SHP77 (cell line): ENCODE results near the gene SMYD3.

Source experiments
- DNase-seq, 2 experiments: peaks; one replicate each; lab custom pipeline; 2025; lab: John Stamatoyannopoulos, UW

The SMYD3 gene

GRCh38 chr1:245871191-245871590 lies 635.9 kb downstream of the SMYD3 start:
- no peak for DNase-seq

GRCh38 chr1:245870698-245871097 lies 636.4 kb downstream of the SMYD3 start:
- DNase-seq, result no peak

GRCh38 chr1:245869847-245870246 lies 637.2 kb downstream of the SMYD3 start:
- DNase-seq, result no peak

DNA sequence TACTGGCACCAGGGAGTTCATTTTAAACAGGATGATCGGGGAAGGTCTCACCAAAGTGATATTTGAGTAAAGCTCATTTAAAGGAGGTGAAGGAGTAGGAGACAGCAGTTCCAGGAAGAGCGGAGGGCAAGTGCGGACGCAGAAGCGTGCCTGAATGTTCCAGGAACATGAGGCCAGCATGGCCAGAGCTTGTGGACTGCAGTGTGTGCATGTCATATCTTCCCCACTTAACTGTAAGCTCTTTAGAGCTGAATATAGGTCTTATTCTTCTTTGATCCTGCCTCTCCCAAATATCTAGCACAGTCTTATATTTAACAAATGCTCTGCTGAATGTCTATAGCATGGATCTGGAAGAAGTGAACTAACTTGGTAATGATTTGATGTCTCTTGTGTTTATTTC lies 639.3 kb downstream of the SMYD3 start:
- DNase-seq, result no peak

- no peak for DNase-seq
These were observed 642.2 kb downstream of the SMYD3 start for GRCh38 chr1:245864872-245865271.

DNA sequence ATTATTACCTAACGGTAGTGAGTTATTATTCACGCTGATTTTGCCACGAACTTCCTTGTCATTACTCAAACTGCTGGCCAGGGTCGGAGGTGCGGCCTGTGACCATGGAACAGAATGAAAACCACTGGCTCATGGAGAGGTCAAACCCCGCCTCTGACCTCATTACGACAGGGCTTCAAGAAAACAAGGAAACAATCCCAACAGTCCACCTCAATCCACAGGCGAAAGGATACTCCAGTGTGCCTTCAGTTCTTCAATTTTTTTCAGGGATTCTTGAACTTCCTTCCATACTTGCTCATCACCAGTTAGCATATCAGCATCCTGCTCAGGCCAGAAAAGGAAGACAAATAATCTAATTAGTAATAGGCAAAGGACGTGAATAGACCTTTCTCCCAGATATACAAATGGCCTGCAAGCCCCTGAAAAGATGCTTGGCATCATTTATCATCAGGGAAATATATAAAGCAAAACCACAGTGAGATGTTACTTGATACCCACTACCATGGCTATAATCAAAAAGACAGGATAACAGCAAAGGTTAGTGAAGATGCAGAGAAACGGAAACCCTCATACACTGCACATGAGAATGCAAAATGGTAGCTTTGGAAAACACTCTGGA lies 643.4 kb downstream of the SMYD3 start:
- DNase-seq, result no peak

DNA sequence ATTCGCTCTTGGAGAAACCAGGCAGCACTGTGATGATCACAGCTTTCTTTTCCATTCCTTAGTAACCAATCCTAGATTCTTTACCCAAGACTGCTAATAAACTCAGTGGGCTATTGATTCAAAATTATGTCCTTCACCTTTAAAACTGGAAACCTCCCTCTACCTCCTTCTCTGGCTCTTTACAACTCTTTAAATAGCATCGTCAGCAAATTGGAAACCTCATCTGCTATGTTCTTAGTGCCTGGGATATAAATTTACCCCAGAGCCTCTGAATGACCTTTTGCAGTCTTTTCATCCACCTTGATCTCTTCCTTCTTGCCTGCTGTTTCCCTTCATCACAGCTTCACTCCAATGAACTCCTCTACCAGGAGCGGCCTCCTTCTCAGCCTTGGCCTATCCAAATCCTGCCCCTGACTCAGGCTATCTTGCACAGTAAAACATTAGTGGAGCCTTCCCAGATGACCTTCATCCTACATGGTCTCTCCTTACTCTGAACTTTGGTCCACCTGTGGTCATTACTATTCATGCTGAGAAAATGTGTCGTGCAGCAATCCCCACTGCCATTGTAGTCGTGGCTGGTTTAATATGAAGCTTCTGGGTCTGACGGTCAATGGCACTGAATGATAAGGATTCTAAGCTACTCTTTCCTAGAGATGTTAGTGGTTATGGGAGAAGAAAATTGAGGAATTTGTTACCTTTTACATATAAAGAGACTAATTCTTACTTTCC lies 644.1 kb downstream of the SMYD3 start:
- DNase-seq, result no peak

- no peak for DNase-seq
These were observed 646.2 kb downstream of the SMYD3 start for GRCh38 chr1:245860657-245861544.

DNA sequence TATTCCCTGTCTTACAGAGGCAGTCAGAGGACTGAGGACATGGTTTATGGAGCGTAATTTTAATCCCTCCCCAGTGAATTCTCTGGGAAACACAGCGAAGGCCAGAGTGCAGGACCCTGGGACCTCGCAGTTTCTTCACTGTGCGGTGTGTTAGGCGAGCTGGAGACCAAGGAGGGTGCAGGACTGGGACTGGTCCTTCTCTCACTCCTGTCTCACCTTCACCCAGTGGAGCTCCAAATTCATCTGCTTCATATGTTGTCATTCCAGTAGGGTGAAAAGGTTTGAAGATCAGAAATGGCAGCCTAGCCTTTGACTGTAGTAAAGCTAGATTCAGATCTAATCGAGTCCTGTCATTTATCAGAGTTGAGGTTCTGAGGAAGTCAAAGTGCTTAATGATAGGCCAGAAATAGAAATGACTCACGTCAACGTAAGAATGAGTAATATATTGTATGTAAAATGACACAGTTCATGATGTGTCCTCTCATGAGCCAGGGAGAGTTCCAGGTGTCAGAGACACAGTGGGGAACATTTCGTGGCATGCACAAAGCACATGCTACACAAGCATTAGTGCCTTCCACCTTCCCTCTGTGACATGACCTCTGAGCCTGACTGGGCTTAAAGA lies 647.5 kb downstream of the SMYD3 start:
- no peak for DNase-seq

DNA sequence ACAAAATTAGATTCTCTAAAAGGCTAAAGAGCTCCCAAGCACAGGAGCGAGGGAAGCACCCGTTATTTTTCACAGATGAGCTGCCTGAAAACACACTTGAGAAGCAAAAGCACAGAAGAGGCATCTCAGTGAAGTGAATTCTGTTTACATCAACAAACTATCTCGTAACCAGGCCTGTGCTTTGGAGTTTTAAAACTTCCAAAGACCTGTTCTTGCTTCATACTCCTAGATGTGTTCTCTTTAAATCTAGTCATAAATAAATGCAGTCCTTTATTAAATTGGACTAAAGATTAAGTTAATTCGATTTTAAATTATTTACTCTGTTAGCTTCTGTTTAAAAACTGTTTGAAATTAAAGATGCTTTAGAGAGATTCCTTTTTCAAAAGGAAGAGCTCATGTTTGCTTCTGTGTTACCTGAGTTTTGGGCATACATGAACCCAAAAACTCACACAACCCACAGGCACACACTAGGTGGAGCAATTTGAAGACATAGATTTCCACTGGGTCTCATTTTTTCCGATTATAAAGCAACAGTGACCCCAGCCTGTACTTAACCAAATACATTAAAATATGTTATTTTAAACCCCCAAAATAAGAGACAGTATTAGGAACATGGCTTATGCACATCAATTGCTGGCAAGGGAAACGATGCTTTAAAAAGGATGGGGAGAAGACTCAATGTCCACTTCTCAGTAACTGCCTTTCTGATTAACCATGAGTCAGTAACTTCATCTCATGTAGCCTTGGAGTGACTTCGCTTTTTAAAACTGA lies 648.2 kb downstream of the SMYD3 start:
- no peak for DNase-seq

GRCh38 chr1:245858022-245858721 lies 648.9 kb downstream of the SMYD3 start:
- DNase-seq, result no peak

DNA sequence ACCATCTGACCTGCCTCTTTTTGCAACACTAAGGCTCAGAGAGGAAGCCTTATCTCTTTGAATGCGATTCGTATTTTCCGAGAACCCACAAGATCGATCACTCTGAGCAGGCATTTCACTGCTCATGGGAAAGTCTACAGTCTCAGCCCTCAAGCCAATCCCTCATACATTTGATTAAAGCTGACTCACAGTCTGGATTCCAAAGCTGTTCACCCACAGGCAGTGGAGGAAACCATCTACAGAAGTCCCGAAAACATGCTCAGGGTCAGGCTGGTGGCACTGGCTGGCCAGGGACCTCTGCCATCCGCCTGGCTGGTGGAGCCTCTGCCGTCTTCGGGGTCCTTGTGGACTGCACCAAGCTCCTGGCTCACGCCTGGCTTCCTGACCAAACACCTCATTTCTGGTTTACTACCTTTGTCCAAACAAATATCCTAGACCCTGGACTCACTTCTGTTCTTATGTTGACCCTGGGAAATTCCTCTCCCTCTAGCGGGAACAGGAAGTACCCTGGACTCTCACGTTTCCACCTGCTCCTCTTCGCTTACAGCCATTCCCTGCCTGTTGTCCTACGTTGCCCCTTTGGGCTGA lies 650.0 kb downstream of the SMYD3 start:
- no peak for DNase-seq

- no peak for DNase-seq
These were observed 651.0 kb downstream of the SMYD3 start for GRCh38 chr1:245855846-245856730.

- no peak for DNase-seq
These were observed 653.8 kb downstream of the SMYD3 start for GRCh38 chr1:245853291-245853690.

DNA sequence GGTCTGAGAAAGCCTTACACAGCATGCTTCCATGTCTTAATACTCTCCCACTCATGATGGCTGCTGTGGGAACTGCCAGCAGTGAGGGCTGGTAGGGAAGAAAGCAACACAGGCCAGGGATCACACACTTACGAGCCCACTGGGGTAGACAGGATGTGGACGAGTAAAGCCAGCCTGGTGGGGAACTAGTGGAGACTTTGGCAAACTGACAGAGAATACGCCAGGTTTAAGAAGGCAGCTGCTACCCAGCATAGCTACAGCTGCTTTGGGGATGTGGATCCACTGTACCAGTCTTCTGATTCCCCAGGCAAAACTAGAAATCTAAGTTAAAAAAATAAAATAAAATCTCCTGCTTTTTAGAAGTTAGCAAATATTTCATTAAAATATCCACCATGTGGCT lies 664.0 kb downstream of the SMYD3 start:
- DNase-seq, result no peak

DNA sequence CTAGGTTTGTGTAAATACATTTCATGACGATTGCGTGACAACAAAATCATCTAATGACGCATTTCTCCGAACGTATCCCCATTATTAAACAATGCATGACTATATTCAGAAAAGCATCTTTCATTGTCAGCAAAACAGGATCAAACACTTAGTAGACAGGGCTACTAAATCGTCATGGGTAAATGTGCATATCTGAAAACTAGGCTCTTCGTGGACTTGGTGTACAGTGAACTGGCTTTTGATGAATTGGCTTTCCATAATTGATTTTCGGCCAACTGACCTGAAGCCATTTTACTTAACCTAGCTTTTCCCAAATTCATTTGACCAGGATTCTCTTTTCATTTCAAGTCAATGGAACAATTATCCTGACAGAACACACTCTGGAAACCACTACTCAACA lies 665.0 kb downstream of the SMYD3 start:
- no peak for DNase-seq

DNA sequence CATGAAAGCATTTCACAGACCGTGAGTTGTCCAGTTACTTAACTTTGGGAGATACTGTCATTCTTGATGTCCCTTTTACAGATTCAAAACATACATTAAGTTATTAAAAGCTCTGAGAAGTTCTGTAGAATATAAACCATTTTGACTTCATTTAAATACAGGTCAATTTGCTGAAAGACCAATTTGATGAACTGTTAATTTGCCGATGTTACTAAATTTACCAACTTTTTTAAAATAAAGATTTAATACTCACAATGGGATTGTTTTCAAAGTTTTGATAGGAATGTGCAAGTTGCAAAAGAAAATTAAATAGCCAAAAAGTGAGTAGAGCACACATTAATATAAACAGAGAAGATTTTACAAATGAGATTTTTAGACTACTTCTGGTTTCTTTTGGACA lies 666.1 kb downstream of the SMYD3 start:
- DNase-seq, result no peak

DNA sequence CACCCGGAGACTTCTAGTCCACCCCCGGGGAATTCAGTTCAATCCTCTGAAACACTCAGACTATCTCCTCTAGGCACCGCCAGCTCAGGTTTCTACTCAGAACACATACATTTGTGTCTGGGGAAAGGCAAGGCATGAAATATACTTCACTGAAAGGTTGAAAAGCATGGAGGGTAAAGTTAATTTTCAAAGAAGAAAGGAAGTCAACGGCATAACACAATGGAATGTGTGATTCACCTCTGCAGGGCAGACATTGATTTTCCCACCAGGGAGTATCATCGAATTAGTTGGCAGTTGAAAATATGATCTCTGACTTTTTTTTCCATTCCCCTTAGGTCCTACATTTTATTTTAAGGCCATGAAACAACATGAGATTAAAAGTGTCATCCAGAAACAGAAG lies 669.4 kb downstream of the SMYD3 start:
- DNase-seq, result no peak

- DNase-seq, result no peak
These were observed 671.7 kb downstream of the SMYD3 start for GRCh38 chr1:245835386-245835785.

- no peak for DNase-seq
These were observed 673.1 kb downstream of the SMYD3 start for GRCh38 chr1:245834002-245834401.
